Body of pancreas (tissue), 4 donors: ENCODE results near the gene ARFIP1. TPM values are rescaled to one million over a fixed set of nuclear protein-coding genes. Genes with fewer than 3 reads are reported as not detected.

ENCODE experiments used
- ATAC-seq: fragments of 150-250 bp; one replicate; pipeline ENCODE4 v1.9.1; 2016
- DNase-seq, 4 donors: peaks; one replicate each; pipeline ENCODE4 v3.0.0-alpha.2; 2019
- H3K27ac ChIP-seq, 4 donors: fragments of 200-600 bp; sonication (generic); 1 replicate in 3 of 4; 2 replicates in 1 of 4; pipeline versions ENCODE4 v1.5.1 to v1.6.1; 2016 to 2019; ENCODE audit warnings: mild to moderate bottlenecking in 1 of 4, mixed read lengths in 1 of 4, moderate library complexity in 1 of 4
- H3K27me3 ChIP-seq, 2 donors: fragments of 200-600 bp; sonication (generic); one replicate each; pipeline ENCODE4 v1.6.0; 2016; ENCODE audit warnings: mild to moderate bottlenecking in 1 of 2
- H3K36me3 ChIP-seq, 2 donors: fragments of 200-600 bp; sonication (generic); replicated peaks in 1 of 2; 2 replicates each; pipeline ENCODE4 v1.5.1; 2016; ENCODE audit warnings: low read depth in 2 of 2; ENCODE audit not compliant: insufficient read depth in 1 of 2
- H3K4me1 ChIP-seq: fragments of 200-600 bp; sonication (generic); one replicate; pipeline ENCODE4 v1.6.0; 2016
- H3K4me3 ChIP-seq, 2 donors: fragments of 200-600 bp; sonication (generic); 1 replicate in 1 of 2; 2 replicates in 1 of 2; pipeline ENCODE4 v1.5.1; 2016 to 2019
- H3K9me3 ChIP-seq, 3 donors: fragments of 200-600 bp; sonication (generic); 1 replicate in 2 of 3; 2 replicates in 1 of 3; pipeline ENCODE4 v1.5.1; 2016
- CTCF ChIP-seq, 7 experiments: fragments of 450-650 bp in 4 of 7; fragments of 200-600 bp in 3 of 7; sonication (generic) in 3 of 7; IDR thresholded peaks; one replicate each; pipeline ENCODE4 v1.5.1; 2016 to 2019; ENCODE audit warnings: antibody characterized with exemption in 7 of 7
- POLR2A ChIP-seq, 3 donors: fragments of 450-650 bp; IDR thresholded peaks; one replicate each; pipeline ENCODE4 v1.6.1; 2016; ENCODE audit warnings: antibody characterized with exemption in 3 of 3, mild to moderate bottlenecking in 2 of 3
- WGBS, 2 donors: methylation state at CpG; one replicate each; pipeline ENCODE4 v1.1.5; 2017; 5-methylcytosine and 5-hydroxymethylcytosine counted together
- intact Hi-C: fragments of 100-400 bp; cut with DNase I; formaldehyde crosslinking; loops from one replicate; pipeline ENCODE4 v1.15.1; 2023
- total RNA-seq, 2 donors: library from RNA; depleted of rRNA; stranded (reverse); fragments of >200 nt; gene quantifications; one replicate each; pipeline ENCODE4 v1.1.0, GENCODE V29; 2016

The ARFIP1 gene
- total RNA-seq, 2 donors from 2014 or later: 13.8 to 17.4 TPM

- TF ChIP-seq POLR2A (IDR thresholded peaks at IDR 0.05) (no peak), CTCF (IDR thresholded peaks at IDR 0.05) (no peak)
- H3K4me1 ChIP-seq: peaks cover 6% of the 10 kb centered on the region
- H3K27ac ChIP-seq: no peak overlapping the region
- DNase-seq (no peak), ATAC-seq (no peak)
- no peaks in the 10 kb centered on the region for H3K9me3 ChIP-seq
- no peaks in the 10 kb centered on the region for H3K27me3 ChIP-seq
- WGBS, 2 donors: 88 to 92% methylated on average over 4 of the region's 4 CpGs
- H3K4me3 ChIP-seq: no peak overlapping the region
- intact Hi-C loops: no loop called here
- H3K36me3 ChIP-seq: no peaks in the 10 kb centered on the region
Observed at GRCh38 chr4:152946446-152946845, 166.7 kb downstream of the ARFIP1 start.

GRCh38 chr4:152947311-152947710 lies 167.6 kb downstream of the ARFIP1 start:
- Histone ChIP-seq H3K27me3 (no peaks in the 10 kb centered on the region), H3K4me1 (peaks cover 10% of the 10 kb centered on the region), H3K27ac (no peak overlapping the region), H3K36me3 (no peaks in the 10 kb centered on the region), H3K9me3 (no peaks in the 10 kb centered on the region), H3K4me3 (no peak overlapping the region)
- intact Hi-C loops: no loop called here
- no peak for TF ChIP-seq POLR2A (IDR thresholded peaks at IDR 0.05)
- TF ChIP-seq CTCF (IDR thresholded peaks at IDR 0.05): no peak
- WGBS, 2 donors: 84 to 92% methylated on average over 2 of the region's 2 CpGs
- ATAC-seq (no peak), DNase-seq (no peak)

GRCh38 chr4:152949930-152950329 lies 170.2 kb downstream of the ARFIP1 start:
- Histone ChIP-seq H3K27ac (no peak overlapping the region), H3K4me3 (no peak overlapping the region), H3K9me3 (no peaks in the 10 kb centered on the region), H3K4me1 (peaks cover 10% of the 10 kb centered on the region), H3K36me3 (no peaks in the 10 kb centered on the region), H3K27me3 (no peaks in the 10 kb centered on the region)
- no peak for ATAC-seq
- intact Hi-C loops: no loop called here
- 68 to 81% methylated on average over 8 of the region's 8 CpGs for WGBS, 2 donors
- TF ChIP-seq POLR2A (IDR thresholded peaks at IDR 0.05) (no peak), CTCF (IDR thresholded peaks at IDR 0.05) (no peak)
- DNase-seq: no peak

DNA sequence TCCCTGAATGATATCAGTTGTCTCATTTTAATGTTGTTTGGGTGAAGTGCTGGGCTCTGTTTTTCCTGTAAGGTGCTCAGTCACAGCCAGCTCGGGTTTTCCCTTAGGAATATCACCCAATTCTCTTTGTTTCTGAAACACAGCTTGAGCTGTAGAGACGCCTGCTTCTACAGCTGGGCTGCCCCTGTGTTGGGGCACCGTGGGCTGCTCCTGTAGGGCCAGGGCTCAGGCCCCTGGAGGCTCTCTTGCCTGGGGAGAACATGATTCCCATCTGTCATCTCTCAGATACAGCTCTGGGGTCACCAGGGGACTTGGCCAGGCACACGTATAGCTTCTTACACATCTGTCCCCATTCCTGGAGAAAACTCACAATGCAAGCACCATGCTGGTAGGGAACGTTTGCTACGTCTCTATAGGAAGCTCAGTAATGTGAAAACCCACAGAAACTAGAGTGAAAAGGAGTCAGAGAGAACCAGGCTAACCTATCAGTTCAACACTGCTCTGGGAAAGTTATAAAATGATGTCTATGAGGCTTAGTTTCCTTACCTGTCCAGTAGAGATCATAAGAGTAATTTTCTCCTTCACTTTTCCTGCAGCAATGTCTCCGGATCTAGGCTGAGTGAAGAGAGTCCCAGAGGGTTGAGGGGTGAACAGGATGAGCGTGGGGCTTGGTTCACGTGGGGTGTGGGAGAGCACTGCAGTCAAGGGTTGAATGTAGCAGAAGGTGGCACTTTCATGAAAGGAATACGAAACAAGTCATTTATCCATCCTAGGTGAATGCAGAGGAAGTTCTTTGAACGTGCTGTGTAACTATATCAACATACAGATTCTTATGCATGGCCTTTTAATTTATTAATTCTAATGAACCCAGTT lies 170.9 kb downstream of the ARFIP1 start:
- no peak for DNase-seq
- Histone ChIP-seq H3K27ac (peak overlapping the region in 1 of 4 donors; percentile 42), H3K36me3 (no peaks in the 10 kb centered on the region), H3K9me3 (no peaks in the 10 kb centered on the region), H3K27me3 (no peaks in the 10 kb centered on the region), H3K4me3 (no peak overlapping the region), H3K4me1 (peaks cover 10% of the 10 kb centered on the region)
- intact Hi-C loops: no loop called here
- no peak for TF ChIP-seq CTCF (IDR thresholded peaks at IDR 0.05)
- TF ChIP-seq POLR2A (IDR thresholded peaks at IDR 0.05): no peak
- WGBS, 2 donors: 82 to 85% methylated on average over 10 to 11 of the region's 11 CpGs
- ATAC-seq: no peak

- H3K9me3 ChIP-seq: no peaks in the 10 kb centered on the region
- no peak for DNase-seq
- H3K27me3 ChIP-seq: no peaks in the 10 kb centered on the region
- ATAC-seq: no peak
- H3K4me3 ChIP-seq: no peak overlapping the region
- TF ChIP-seq CTCF (IDR thresholded peaks at IDR 0.05): no peak
- TF ChIP-seq POLR2A (IDR thresholded peaks at IDR 0.05): no peak
- WGBS, 2 donors: 22 to 27% methylated on average over 3 of the region's 3 CpGs
- intact Hi-C loops: no loop called here
- H3K36me3 ChIP-seq: no peaks in the 10 kb centered on the region
- H3K27ac ChIP-seq: no peak overlapping the region
- H3K4me1 ChIP-seq: peaks cover 10% of the 10 kb centered on the region
Observed at GRCh38 chr4:152951348-152951747, 171.6 kb downstream of the ARFIP1 start.
